ENCODE measurements around the gene OR51B2. TPM values are rescaled to one million over a fixed set of nuclear protein-coding genes. Genes with fewer than 3 reads are reported as not detected.
A peak's percentile ranks its signal among the peaks of the same experiment; 100 is the strongest.

Gene OR51B2
- total RNA-seq, 1 experiment from 2014 or later = 0.11 TPM

DNA sequence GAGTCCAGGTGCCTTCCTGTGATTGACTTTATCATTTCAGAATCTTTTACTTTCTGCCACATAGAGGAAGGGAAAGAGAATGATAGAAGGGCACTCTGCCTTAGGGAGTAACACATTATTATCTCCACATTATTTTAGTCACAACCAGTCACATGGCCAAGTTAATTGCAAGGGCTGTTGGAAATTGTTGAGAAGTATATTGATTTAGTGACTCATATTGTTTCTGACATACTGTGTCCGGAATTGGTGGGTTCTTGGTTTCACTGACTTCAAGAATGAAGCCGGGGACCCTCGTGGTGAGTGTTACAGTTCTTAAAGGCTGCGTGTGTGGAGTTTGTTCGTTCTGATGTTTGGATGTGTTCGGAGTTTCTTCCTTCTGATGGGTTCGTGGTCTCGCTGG is 31.1 kb downstream of the OR51B2 start:
- POLR2A ChIA-PET (ENCODE audit: unreplicated experiment) = no interaction called here
- TF ChIP-seq, protein P1, sequence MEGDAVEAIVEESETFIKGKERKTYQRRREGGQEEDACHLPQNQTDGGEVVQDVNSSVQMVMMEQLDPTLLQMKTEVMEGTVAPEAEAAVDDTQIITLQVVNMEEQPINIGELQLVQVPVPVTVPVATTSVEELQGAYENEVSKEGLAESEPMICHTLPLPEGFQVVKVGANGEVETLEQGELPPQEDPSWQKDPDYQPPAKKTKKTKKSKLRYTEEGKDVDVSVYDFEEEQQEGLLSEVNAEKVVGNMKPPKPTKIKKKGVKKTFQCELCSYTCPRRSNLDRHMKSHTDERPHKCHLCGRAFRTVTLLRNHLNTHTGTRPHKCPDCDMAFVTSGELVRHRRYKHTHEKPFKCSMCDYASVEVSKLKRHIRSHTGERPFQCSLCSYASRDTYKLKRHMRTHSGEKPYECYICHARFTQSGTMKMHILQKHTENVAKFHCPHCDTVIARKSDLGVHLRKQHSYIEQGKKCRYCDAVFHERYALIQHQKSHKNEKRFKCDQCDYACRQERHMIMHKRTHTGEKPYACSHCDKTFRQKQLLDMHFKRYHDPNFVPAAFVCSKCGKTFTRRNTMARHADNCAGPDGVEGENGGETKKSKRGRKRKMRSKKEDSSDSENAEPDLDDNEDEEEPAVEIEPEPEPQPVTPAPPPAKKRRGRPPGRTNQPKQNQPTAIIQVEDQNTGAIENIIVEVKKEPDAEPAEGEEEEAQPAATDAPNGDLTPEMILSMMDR (conservative IDR thresholded peaks at IDR 0.05; ENCODE audit: low read depth, low read length) = no peak
- no peak for TF ChIP-seq EZH2 (IDR thresholded peaks at IDR 0.05; ENCODE audit: low read length, unreplicated experiment)
- no peak for TF ChIP-seq EZH2phosphoT487 (IDR thresholded peaks at IDR 0.05; ENCODE audit: borderline replicate concordance, low read length)
- Histone ChIP-seq H3K79me2 (ENCODE audit: low read length) (no peaks in the 10 kb centered on the region), H2AFZ (ENCODE audit: low read length) (no peak overlapping the region), H3K4me2 (ENCODE audit: low read length) (no peak overlapping the region), H3K27ac (ENCODE audit: low read length) (no peak overlapping the region), H3K27me3 (ENCODE audit: low read length) (no peaks in the 10 kb centered on the region), H3F3A (ENCODE audit: low read length, unreplicated experiment) (no peaks in the 10 kb centered on the region), H4K20me1 (ENCODE audit: low read length) (no peaks in the 10 kb centered on the region), H3K4me1 (ENCODE audit: insufficient read depth, low read length) (no peaks in the 10 kb centered on the region), H3K36me3 (ENCODE audit: low read depth, low read length) (no peaks in the 10 kb centered on the region), H3K9ac (ENCODE audit: low read length) (no peak overlapping the region), H3K4me3 (ENCODE audit: low read length) (no peak overlapping the region), H3K9me3 (ENCODE audit: low read length) (no peaks in the 10 kb centered on the region), H3K9me2 (replicated peaks; ENCODE audit: low read length) (no peaks in the 10 kb centered on the region)
- DNase-seq (peak; percentile 6), ATAC-seq (no peak)
- CTCF ChIA-PET = no interaction called here
- intact Hi-C loops (cut with micrococcal nuclease) = no loop called here
- BruUV-seq (replicated peaks) = no TSS peak

DNA sequence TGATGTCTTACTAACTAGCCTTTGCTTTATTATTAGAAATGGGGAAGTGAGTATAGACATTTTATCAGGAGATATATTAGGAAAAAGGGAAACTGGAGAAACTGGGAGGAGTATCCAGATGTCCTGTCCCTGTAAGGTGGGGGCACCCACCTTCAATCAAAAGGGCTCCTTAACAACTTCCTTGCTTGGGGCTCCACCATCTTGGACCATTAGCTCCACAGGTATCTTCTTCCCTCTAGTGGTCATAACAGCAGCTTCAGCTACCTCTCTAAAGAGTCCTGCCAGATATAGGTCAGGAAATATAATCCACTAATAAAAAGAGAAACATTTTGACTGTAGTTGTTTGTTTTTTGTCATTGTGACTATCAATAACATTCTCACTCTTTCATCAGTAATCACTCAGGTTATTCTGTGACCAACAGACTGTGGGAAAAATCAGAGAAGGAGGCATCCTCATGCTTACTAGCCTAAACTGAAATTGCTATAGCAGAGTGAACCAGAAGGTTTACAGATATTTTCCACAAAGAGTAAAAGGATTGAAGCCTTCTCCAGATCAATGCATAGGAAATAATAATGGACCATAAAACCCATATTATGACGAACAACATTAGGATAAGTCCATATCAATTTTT is 32.8 kb downstream of the OR51B2 start:
- H3K4me1 ChIP-seq (ENCODE audit: insufficient read depth, low read length) = no peaks in the 10 kb centered on the region
- H4K20me1 ChIP-seq (ENCODE audit: low read length) = no peaks in the 10 kb centered on the region
- DNase-seq (peak; percentile 46), ATAC-seq (peak; percentile 79)
- no peaks in the 10 kb centered on the region for H3K79me2 ChIP-seq (ENCODE audit: low read length)
- ChIA-PET POLR2A (ENCODE audit: unreplicated experiment) (no interaction called here), CTCF (no interaction called here)
- H3K36me3 ChIP-seq (ENCODE audit: low read depth, low read length) = no peaks in the 10 kb centered on the region
- no peak for TF ChIP-seq EZH2 (IDR thresholded peaks at IDR 0.05; ENCODE audit: low read length, unreplicated experiment)
- no peak for TF ChIP-seq EZH2phosphoT487 (IDR thresholded peaks at IDR 0.05; ENCODE audit: borderline replicate concordance, low read length)
- TF ChIP-seq, protein P1 (conservative IDR thresholded peaks at IDR 0.05; ENCODE audit: low read depth, low read length) = peak; percentile 68
- no peak overlapping the region for H2AFZ ChIP-seq (ENCODE audit: low read length)
- no peaks in the 10 kb centered on the region for H3K27me3 ChIP-seq (ENCODE audit: low read length)
- intact Hi-C loops (cut with micrococcal nuclease) = loop anchor here (1.0 kb wide), 1 partner anchor 87 kb away; no protein-coding TSS in a partner anchor
- no peak overlapping the region for H3K4me2 ChIP-seq (ENCODE audit: low read length)
- no peak overlapping the region for H3K4me3 ChIP-seq (ENCODE audit: low read length)
- no TSS peak for BruUV-seq (replicated peaks)
- H3K9me3 ChIP-seq (ENCODE audit: low read length) = no peaks in the 10 kb centered on the region
- H3F3A ChIP-seq (ENCODE audit: low read length, unreplicated experiment) = no peaks in the 10 kb centered on the region
- H3K27ac ChIP-seq (ENCODE audit: low read length) = no peak overlapping the region
- H3K9me2 ChIP-seq (replicated peaks; ENCODE audit: low read length) = no peaks in the 10 kb centered on the region
- H3K9ac ChIP-seq (ENCODE audit: low read length) = no peak overlapping the region

DNA sequence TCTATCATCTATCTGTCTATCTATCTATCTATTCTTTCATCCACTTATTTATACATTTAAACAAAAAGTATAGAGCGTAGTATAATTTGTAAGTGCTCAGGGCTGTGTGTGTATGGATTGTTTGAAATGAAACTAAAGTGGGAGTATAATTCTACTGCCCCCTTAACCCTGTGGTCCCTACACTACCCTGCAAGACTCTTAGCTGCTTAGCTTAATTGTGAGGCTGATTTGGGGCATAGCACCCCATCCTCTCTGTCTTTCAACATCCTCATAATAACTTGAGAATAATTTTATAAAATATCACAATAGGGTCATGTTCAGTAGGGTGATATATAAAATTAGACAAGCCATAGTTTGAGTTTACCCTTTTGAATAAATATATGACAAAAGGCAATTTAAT is 34.0 kb downstream of the OR51B2 start:
- Histone ChIP-seq H3K4me1 (ENCODE audit: insufficient read depth, low read length) (no peaks in the 10 kb centered on the region), H3K4me2 (ENCODE audit: low read length) (no peak overlapping the region), H2AFZ (ENCODE audit: low read length) (no peak overlapping the region), H3K4me3 (ENCODE audit: low read length) (no peak overlapping the region), H3K36me3 (ENCODE audit: low read depth, low read length) (no peaks in the 10 kb centered on the region), H3F3A (ENCODE audit: low read length, unreplicated experiment) (no peaks in the 10 kb centered on the region), H3K27me3 (ENCODE audit: low read length) (no peaks in the 10 kb centered on the region), H3K79me2 (ENCODE audit: low read length) (no peaks in the 10 kb centered on the region), H3K27ac (ENCODE audit: low read length) (no peak overlapping the region), H3K9me3 (ENCODE audit: low read length) (no peaks in the 10 kb centered on the region), H3K9me2 (replicated peaks; ENCODE audit: low read length) (no peaks in the 10 kb centered on the region), H3K9ac (ENCODE audit: low read length) (no peak overlapping the region), H4K20me1 (ENCODE audit: low read length) (no peaks in the 10 kb centered on the region)
- POLR2A ChIA-PET (ENCODE audit: unreplicated experiment) = no interaction called here
- ATAC-seq (no peak), DNase-seq (no peak)
- TF ChIP-seq, protein P1 (conservative IDR thresholded peaks at IDR 0.05; ENCODE audit: low read depth, low read length) = no peak
- TF ChIP-seq EZH2phosphoT487 (IDR thresholded peaks at IDR 0.05; ENCODE audit: borderline replicate concordance, low read length) (no peak), EZH2 (IDR thresholded peaks at IDR 0.05; ENCODE audit: low read length, unreplicated experiment) (no peak)
- intact Hi-C loops (cut with micrococcal nuclease) = no loop called here
- CTCF ChIA-PET = no interaction called here
- BruUV-seq (replicated peaks) = no TSS peak
